Activated T-cell treated with anti-CD3 and anti-CD28 coated beads, Interleukin-2, amount 50 U/mL, for 4 hours (primary cell): ENCODE measurements around the gene TAF5L. TPM values are rescaled to one million over a fixed set of nuclear protein-coding genes. Genes with fewer than 3 reads are reported as not detected.
"Not testable (repeated sequence)": the region's sequence is repeated elsewhere in the genome, so short reads cannot be mapped to it uniquely, and the experiment has no call there.

Source experiments
- ATAC-seq, 2 donors: fragments of 200-7000 bp; cut with Tn5 transposase; one replicate each; pipeline ENCODE4 v1.10.0; 2021
- DNase-seq: peaks from one replicate; pipeline ENCODE4 v3.0.0-alpha.2; 2020
- H3K27me3 Mint-ChIP-seq: one replicate; pipeline ENCODE4 v1.8.0; 2021; ENCODE audit warnings: low read depth, mixed read lengths
- H3K36me3 Mint-ChIP-seq: one replicate; pipeline ENCODE4 v1.8.0; 2022; ENCODE audit warnings: mixed read lengths; ENCODE audit not compliant: insufficient read depth
- H3K4me1 Mint-ChIP-seq: one replicate; pipeline ENCODE4 v1.8.0; 2021; ENCODE audit warnings: low read depth, mixed read lengths
- H3K4me3 Mint-ChIP-seq: one replicate; pipeline ENCODE4 v1.8.0; 2021; ENCODE audit warnings: mild to moderate bottlenecking, moderate library complexity, mixed read lengths
- H3K9me3 Mint-ChIP-seq: one replicate; pipeline ENCODE4 v1.8.0; 2021; ENCODE audit warnings: mixed read lengths
- total RNA-seq, 3 donors: library from RNA; stranded (reverse); gene quantifications; one replicate each; pipeline ENCODE4 v1.2.1, GENCODE V29; 2021

TAF5L gene
- total RNA-seq, 3 donors from 2014 or later = 27.8 to 32.6 (median 29.6) TPM

DNA sequence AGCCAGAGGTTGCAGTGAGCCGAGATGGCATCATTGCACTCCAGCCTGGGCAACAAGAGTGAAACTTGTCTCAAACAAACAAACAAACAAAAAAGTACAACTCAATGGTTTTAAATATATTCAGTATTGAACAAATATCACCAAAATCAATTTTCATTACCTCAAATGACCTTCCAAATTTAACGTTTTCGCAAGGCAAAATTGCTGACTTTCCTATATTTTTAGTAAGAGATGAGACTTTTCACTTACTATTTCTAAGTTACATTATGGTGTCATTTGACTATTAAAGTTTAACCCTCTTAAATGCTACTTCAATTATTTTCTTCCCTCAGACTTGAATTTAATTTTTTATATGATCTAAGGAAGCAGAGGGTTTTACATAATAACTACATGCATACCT, 44.4 kb downstream of the TAF5L start:
- Mint-ChIP-seq H3K27me3 (peaks cover 6% of the 10 kb centered on the region), H3K4me3 (no peak overlapping the region), H3K4me1 (peaks cover 5% of the 10 kb centered on the region), H3K36me3 (no peaks in the 10 kb centered on the region), H3K9me3 (no peaks in the 10 kb centered on the region)
- no peak for DNase-seq
- ATAC-seq = no peak

DNA sequence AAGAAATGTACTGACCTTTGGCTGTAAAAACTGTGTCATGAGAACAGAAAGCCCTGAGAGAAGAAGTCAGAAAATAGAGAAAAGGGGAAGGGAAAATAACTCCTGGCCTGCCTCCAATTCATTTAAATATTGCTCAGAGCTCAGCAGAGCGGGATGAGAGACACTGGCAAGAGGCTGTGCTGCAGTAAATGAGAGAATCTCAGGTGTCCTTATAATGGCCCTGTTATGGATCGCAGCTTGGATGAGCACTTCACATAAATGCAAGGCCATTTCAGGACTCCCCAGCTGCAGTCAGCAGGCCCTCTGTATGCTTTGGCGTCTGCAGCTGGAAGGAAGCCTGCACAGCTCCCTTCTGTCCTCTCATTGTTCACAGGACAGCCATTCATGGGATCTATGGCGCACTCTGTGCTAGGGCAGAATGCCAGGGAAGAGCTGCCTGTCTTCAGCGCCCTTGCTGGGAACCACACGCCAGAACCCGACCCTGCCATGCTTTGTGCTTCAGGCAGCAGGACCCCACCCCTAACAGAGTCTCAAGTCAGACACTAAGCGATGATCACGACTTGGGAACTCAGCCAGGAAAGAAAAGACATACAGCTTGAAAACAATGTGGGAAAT, 46.8 kb downstream of the TAF5L start:
- Mint-ChIP-seq H3K9me3 (no peaks in the 10 kb centered on the region), H3K4me3 (no peak overlapping the region), H3K27me3 (peaks cover 6% of the 10 kb centered on the region), H3K4me1 (peaks cover 5% of the 10 kb centered on the region), H3K36me3 (no peaks in the 10 kb centered on the region)
- no peak for DNase-seq
- ATAC-seq = no peak

DNA sequence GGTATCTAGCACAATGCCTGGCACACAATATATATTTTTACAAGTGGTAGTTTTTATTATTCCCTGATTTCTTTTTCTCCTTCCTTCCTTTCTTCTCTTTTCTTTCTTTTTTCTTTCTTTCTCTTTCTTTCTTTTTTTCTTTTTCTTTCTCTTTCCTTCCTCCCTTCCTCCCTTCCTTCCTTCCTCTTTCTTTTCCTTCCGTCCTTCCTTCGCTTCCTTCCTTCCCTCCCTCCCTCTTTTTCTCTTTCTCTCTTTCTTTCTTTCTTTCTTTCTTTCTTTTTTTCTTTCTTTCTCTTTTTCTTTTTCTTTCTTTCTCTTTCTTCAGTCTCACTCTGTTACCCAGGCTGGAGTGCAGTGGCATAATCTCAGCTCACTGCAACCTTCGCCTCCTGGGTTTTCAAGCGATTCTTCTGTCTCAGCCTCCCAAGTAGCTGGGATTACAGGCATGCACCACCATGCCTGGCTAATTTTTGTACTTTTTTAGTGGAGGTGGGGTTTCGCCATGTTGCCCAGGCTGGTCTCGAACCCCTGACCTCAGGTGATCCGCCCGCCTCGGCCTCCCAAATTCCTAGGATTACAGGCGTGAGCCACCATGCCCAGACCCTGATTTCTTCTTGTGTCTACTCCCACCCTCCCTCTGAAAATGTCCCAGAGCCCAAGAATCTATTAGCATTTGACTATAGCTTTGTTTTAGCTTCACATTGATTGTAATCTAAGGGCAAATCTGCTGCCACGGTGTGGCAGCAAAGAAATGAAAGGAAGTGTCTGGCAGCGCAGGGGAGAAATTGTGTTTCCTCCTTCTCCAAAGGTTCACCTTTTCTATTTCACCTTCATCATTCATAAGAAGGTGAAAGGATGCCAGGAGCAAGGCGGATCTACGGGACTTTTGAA, 47.5 kb downstream of the TAF5L start:
- peaks cover 6% of the 10 kb centered on the region for H3K27me3 Mint-ChIP-seq
- H3K4me1 Mint-ChIP-seq = peaks cover 5% of the 10 kb centered on the region
- no peaks in the 10 kb centered on the region for H3K9me3 Mint-ChIP-seq
- no peaks in the 10 kb centered on the region for H3K36me3 Mint-ChIP-seq
- DNase-seq (no peak), ATAC-seq (no peak)
- no peak overlapping the region for H3K4me3 Mint-ChIP-seq

DNA sequence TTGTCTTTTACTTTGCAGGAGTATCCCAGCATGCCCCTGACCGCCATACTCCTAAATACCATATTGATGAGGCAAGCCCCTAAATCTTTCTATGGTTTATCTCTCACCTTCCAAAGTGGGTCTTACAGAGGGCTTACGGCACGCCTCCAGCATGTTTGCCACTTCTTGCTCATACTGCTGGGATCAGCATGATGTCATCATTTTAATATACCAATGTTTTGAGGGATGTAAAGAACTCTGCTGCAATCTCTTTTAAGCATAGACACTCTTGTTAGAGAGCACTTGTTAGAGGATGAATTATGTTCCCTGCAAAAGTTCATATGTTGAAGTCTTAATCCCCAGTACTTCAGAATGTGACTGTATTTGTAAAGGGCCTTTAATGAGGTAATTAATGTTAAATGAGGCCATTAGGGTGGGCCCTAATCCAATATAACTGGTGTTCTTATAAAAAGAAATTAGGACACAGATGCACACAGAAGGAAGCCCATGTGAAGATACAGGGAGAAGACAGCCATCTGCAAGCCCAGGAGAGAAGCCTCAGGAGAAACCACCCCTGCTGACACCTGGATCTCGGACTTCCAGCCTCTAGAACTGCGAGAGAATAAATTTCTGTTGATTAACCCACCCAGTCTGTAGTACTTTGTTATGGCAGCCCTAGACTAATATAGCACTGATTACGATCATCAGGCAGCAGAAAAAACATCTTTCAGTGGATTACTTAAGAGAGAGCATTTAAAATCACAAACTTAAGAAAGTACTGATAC, 51.1 kb downstream of the TAF5L start:
- Mint-ChIP-seq H3K9me3 (no peaks in the 10 kb centered on the region), H3K4me3 (no peak overlapping the region), H3K27me3 (peaks cover 6% of the 10 kb centered on the region), H3K36me3 (no peaks in the 10 kb centered on the region), H3K4me1 (peaks cover 5% of the 10 kb centered on the region)
- DNase-seq = no peak
- ATAC-seq = no peak

DNA sequence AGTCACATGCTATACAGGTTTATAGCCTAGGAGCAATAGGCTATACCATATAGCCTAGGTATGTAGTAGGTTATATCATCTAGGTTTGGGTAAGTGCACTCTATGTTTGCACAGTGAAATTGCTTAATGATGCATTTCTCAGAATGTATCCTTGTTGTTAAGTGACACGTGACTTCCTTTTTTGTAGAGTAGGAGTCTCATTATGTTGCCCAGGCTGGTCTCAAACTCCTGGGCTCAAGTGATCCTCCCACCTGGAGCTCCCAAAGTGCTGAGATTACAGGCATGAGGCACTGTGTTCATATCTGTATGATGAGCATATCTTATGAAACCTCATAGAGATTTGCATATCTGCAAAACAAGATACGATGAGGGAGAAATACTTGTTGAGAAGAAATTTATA, 53.6 kb downstream of the TAF5L start:
- Mint-ChIP-seq H3K9me3 (no peaks in the 10 kb centered on the region), H3K36me3 (no peaks in the 10 kb centered on the region), H3K27me3 (no peaks in the 10 kb centered on the region), H3K4me3 (no peak overlapping the region), H3K4me1 (no peaks in the 10 kb centered on the region)
- DNase-seq = no peak
- ATAC-seq = no peak

DNA sequence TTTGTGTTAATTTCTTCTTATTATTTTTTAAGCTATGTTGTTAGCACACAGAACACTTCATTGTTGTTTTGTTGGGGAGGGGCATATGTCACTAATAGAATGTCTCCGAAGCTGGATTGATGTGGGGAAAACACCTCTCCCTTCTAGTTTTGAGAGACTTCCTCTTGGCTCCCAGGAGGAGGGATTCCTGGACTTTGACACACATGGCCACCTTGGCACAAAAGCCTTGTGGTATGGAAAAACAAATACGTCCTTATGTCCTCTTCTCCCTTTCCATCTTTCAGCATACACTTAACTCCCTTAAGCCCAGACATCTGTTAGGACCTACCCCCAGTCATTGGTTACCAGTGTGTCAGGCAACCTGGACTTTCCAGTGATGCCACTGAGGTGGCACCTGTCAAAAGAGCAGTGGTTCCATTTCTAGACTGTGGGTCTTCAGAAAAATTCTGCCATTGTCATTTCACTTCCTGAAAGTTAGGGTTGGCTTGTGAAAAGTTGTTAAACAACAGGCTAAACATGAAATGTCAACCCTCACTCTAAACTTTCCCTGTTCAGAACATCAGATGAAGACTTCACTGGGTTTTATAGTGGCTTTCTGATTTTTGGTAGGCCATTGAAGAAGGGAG, 54.9 kb downstream of the TAF5L start:
- no peaks in the 10 kb centered on the region for H3K9me3 Mint-ChIP-seq
- no peak for DNase-seq
- H3K4me3 Mint-ChIP-seq = no peak overlapping the region
- H3K4me1 Mint-ChIP-seq = no peaks in the 10 kb centered on the region
- H3K36me3 Mint-ChIP-seq = no peaks in the 10 kb centered on the region
- ATAC-seq = no peak
- no peaks in the 10 kb centered on the region for H3K27me3 Mint-ChIP-seq

DNA sequence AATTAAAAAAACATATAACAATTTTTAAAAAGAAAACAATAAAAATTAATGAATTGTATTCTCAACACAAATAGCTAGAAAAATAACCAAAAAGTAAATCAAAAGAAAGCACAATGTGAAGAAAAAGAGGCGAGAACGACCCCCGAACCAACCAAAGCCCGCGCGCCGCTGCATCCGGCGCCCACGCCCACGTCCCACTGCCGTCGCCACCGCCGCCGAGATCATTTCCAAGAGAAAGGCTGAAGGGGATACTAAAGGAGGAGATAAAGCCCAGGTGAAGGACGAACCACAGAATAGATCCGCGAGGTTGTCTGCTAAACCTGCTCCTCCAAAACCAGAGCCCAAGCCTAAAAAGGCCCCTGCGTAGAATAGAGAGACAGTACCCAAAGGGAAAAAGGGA, 55.6 kb downstream of the TAF5L start:
- H3K36me3 Mint-ChIP-seq = no peaks in the 10 kb centered on the region
- H3K4me1 Mint-ChIP-seq = no peaks in the 10 kb centered on the region
- no peaks in the 10 kb centered on the region for H3K27me3 Mint-ChIP-seq
- ATAC-seq (no peak), DNase-seq (no peak)
- no peak overlapping the region for H3K4me3 Mint-ChIP-seq
- no peaks in the 10 kb centered on the region for H3K9me3 Mint-ChIP-seq

DNA sequence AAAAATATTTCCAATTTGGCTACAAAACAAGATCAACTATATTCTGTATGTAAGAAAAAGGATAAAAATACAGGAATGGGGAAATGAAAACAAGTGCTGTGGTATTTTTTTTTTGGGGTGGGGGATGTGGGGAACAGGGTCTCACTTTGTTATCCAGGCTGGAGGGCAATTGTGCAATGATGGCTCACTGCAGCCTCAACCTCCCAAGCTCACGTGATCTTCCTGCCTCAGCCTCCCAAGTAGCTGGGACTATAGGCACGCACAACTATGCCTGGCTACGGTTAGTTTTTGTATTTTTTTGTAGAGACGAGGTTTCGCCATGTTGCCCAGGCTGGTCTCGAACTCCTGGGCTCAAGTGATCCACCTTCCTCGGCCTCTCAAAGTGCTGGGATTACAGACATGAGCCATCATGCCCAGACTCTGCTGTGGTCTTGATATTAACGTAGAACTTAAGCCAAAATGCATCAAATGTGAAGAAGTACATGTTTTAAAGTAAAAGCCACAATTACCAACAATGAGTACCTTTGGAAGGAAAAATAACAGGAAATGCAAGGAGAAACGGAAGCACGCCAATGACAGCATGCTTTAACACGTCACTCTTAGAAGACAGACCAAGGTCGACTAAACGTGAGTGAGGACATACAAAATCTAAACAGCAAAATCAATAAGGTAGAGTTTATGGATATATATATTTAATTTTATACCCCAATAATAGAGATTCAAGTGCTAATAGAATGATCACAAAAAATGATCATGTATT, 58.6 kb downstream of the TAF5L start:
- Mint-ChIP-seq H3K9me3 (no peaks in the 10 kb centered on the region), H3K36me3 (no peaks in the 10 kb centered on the region), H3K4me3 (no peak overlapping the region), H3K27me3 (no peaks in the 10 kb centered on the region), H3K4me1 (no peaks in the 10 kb centered on the region)
- ATAC-seq = no peak
- DNase-seq = no peak

DNA sequence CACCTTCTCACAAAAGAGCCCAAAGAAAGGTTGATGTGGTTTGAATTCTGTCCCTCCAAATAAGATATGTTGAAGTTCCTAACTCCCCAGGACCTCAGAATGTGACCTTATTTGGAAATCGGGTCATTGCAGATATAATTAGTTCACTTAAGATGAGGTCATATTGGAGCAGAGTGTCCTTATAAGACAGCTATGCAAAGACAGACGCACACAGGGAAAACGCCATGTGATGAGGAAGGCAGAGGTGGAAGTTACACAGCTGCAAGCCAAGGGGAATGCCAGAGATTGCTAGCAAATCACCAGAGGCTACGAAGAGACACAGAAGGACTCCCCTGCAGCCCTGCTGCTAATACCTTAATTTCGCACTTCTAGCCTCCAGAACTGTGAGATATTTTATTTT, 62.2 kb downstream of the TAF5L start:
- H3K4me1 Mint-ChIP-seq = peaks cover 10% of the 10 kb centered on the region
- H3K9me3 Mint-ChIP-seq = no peaks in the 10 kb centered on the region
- no peak overlapping the region for H3K4me3 Mint-ChIP-seq
- no peaks in the 10 kb centered on the region for H3K27me3 Mint-ChIP-seq
- no peaks in the 10 kb centered on the region for H3K36me3 Mint-ChIP-seq
- DNase-seq (no peak), ATAC-seq (no peak)

DNA sequence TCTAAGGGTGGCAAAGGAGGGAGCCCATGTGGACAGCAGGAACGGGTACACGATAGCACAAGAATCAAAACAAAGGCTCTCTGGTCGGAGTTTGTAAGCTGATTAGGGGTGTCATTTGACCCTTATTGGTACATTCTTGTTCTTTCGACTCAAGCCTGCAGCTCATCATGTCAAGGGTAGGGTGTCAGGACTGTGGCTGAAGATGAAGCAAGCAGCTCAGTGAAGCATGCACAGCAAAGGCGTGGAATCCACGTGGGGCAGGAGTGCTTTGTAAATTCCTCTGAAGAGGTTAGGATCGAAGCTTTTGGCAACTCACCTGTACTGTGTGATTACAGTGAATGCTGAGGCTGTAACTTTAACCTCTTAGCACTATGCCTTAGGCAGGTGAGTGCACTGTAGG, 62.7 kb downstream of the TAF5L start:
- Mint-ChIP-seq H3K4me1 (peaks cover 10% of the 10 kb centered on the region), H3K9me3 (no peaks in the 10 kb centered on the region), H3K27me3 (no peaks in the 10 kb centered on the region), H3K4me3 (no peak overlapping the region), H3K36me3 (no peaks in the 10 kb centered on the region)
- no peak for ATAC-seq
- DNase-seq = no peak

DNA sequence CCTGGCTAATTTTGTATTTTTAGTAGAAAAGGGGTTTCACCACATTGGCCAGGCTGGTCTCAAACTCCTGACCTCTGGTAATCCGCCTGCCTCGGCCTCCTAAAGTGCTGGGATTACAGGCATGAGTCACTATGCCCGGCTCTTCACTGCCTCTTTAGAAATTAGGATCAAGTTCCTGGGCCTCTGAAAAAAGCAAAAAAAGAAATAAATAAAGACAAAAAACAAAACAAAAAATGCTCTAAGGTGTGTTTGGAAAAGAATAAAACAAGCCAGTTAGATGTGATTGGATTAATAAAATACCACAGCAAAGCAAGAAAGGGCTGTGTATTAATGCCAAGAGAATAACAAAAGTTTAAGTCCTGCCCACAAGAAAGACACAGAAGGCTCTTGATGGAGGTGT, 63.2 kb downstream of the TAF5L start:
- no peaks in the 10 kb centered on the region for H3K27me3 Mint-ChIP-seq

DNA sequence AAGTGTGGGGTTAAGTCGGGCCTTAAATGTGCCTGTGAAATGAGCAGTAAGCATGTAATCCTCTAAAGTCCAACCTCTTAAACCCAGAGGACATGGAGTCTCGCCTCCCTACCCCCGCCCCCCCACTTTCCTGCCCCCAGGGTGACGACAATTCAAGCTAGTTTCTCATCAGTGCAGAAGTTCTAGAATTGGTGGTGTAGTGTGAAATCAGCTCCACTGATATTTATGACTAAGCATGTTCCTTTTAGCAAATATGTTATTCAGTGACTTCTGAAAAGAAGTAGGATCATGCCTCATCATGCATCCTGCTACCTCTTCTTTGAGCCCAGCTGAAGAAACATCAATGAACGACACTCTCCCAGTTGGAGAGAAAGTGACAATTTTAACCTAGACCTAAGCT, 64.8 kb downstream of the TAF5L start:
- Mint-ChIP-seq H3K36me3 (no peaks in the 10 kb centered on the region), H3K4me3 (peak overlapping the region; percentile 23), H3K4me1 (peaks cover 26% of the 10 kb centered on the region), H3K27me3 (no peaks in the 10 kb centered on the region), H3K9me3 (no peaks in the 10 kb centered on the region)
- ATAC-seq (no peak), DNase-seq (no peak)

More for the DNA sequence above, 63.2 kb downstream of the TAF5L start:
- Mint-ChIP-seq H3K4me3 (no peak overlapping the region), H3K9me3 (no peaks in the 10 kb centered on the region), H3K36me3 (no peaks in the 10 kb centered on the region), H3K4me1 (peaks cover 11% of the 10 kb centered on the region)
- ATAC-seq = no peak
- no peak for DNase-seq

DNA sequence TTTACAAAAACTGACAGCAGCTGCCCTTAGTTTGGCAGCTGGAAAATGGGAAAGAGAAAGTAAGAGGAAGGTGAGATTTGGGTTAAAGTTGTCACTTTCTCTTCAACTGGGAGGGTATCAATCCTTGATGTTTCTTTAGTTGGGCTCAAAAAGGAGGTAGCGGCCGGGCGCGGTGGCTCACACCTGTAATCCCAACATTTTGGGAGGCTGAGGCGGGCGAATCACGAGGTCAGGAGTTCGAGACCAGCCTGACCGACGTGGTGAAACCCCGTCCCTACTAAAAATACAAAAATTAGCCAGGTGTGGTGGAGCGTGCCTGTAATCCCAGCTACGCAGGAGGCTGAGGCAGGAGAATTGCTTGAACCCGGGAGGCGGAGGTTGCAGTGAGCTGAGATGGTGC, 65.8 kb downstream of the TAF5L start:
- not testable (repeated sequence) for ATAC-seq, H3K27me3 Mint-ChIP-seq, H3K4me3 Mint-ChIP-seq, DNase-seq, H3K9me3 Mint-ChIP-seq, H3K36me3 Mint-ChIP-seq
- peaks cover 32% of the 10 kb centered on the region for H3K4me1 Mint-ChIP-seq

DNA sequence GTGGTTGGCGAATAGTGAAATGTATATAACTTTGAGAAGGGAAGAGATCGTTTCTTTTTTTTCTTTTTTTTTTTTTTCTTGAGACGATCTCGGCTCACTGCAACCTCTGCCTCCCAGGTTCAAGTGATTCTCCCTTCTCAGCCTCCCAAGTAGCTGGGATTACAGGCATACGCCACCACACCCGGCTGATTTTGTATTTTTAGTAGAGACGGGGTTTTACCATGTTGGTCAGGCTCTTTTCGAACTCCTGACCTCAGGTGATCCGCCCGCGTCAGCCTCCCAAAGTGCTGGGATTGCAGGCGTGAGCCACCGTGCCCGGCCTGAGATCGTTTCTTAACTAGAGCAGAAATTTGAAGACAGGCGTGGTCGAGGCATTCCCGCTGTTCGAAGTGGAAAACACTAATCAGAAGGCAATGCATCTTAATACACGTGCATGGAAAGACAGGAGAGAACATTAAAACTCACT, 66.6 kb downstream of the TAF5L start:
- not testable (repeated sequence) for H3K36me3 Mint-ChIP-seq

More for the DNA sequence above, 66.6 kb downstream of the TAF5L start:
- Mint-ChIP-seq H3K4me3 (peak overlapping the region; percentile 94), H3K4me1 (peaks cover 38% of the 10 kb centered on the region)
- not testable (repeated sequence) for H3K9me3 Mint-ChIP-seq, DNase-seq, ATAC-seq, H3K27me3 Mint-ChIP-seq
